ENCODE measurements around the gene ARHGAP30.

DNA sequence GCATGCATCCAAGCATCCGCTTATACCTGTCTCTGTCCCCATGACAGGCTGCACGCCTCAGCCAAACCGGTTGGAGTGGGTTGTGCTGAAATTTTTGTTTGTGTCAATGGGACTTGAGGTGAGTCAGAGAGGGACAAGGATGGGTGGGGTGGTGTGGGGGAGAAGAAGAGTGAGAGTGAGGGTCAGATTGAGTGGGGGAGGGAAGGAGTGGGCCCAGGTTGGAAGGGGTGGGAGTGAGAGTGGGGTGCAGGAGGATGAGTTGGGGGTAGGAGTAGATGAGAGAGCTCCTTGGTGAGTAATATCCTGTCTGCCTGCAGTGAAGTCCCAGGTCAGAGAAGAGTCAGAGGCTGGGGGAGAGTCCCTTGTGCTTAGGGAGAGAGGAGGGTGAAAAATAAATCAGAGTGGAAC lies 22.9 kb upstream of the ARHGAP30 start:
- no peak for TF ChIP-seq EZH2 (IDR thresholded peaks at IDR 0.05; ENCODE audit: borderline replicate concordance, low read length)
- TF ChIP-seq, protein P1, sequence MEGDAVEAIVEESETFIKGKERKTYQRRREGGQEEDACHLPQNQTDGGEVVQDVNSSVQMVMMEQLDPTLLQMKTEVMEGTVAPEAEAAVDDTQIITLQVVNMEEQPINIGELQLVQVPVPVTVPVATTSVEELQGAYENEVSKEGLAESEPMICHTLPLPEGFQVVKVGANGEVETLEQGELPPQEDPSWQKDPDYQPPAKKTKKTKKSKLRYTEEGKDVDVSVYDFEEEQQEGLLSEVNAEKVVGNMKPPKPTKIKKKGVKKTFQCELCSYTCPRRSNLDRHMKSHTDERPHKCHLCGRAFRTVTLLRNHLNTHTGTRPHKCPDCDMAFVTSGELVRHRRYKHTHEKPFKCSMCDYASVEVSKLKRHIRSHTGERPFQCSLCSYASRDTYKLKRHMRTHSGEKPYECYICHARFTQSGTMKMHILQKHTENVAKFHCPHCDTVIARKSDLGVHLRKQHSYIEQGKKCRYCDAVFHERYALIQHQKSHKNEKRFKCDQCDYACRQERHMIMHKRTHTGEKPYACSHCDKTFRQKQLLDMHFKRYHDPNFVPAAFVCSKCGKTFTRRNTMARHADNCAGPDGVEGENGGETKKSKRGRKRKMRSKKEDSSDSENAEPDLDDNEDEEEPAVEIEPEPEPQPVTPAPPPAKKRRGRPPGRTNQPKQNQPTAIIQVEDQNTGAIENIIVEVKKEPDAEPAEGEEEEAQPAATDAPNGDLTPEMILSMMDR (IDR thresholded peaks at IDR 0.05; ENCODE audit: low read length): no peak

All from OCI-LY1 (cell line).